NCI-H2196 (cell line): Measurements from ENCODE around the gene ADAM10.

Source experiments
- DNase-seq: peaks from one replicate; lab custom pipeline; 2025; ENCODE audit not compliant: unreplicated experiment; lab: John Stamatoyannopoulos, UW

Gene ADAM10

DNA sequence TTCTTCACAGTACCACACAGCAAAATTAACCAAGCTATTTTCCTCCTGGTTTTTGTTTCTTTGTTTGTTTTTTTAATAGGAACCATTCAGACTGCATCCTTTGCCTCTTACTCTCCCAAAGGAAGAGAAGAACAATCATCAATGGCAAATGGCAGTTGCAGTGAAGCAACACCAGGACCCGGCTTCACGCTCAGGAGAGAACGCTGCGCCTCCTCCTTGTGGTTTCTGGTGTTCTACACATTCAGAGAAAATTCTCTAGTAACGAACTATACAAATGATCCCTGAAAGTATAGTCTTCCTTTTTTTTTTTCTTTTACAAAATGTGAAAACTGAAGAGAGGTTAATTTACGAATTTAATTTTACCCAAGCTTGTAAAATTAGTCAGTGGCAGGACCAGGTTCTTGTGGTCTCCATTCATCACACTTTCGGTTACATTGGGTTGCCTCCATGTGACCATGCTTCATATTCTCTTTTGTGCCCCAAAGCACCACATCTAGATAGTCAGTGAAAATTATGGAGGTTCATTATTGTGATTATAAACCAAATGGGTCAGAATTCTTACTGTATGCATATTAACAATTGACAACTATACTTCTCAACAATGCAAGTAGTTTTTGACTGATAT lies 11.0 kb upstream of the ADAM10 start:
- no peak for DNase-seq

- DNase-seq: no peak
These were observed 8.6 kb upstream of the ADAM10 start for GRCh38 chr15:58758141-58758540.

DNA sequence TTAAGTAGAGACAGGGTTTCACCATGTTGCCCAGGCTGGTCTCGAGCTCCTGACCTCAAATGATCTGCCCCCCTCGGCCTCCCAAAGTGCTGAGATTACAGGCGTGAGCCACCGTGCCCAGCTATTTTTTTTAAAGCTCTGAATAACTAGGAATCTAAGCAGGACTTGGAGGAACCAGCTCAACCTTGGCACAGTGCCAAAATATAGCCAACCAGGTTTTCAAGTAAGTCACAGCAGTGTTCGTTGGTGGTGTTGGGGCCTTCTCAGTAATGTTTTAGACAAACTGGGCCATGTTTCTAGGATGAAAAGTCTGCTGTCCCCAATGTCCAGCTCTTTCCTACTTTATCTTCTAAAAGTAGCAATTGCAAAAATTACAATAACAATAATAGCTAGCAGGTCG lies 6.4 kb upstream of the ADAM10 start:
- DNase-seq: peak; percentile 14

- no peak for DNase-seq
These were observed 5.8 kb upstream of the ADAM10 start for GRCh38 chr15:58755350-58755749.

DNA sequence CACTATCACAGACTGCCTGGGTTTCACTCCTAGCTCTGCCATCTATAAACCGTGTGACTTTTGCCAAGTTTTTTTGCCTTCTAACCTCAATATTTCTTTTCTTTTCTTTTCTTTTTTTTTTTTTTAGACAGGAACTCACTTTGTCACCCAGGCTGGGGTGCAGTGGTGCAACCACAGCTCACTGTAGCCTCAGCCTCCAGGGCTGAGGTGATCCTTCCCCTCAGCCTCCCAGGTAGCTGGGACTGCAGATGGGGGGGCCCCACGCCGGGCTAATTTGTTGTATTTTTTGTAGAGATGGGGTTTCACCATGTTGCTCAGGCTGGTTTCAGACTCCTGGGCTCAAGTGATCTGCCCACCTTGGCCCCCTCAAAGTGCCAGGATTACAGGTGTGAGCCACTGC lies 3.2 kb upstream of the ADAM10 start:
- DNase-seq: no peak

GRCh38 chr15:58748852-58749531 lies 515 bp downstream of the ADAM10 start:
- DNase-seq: peak; percentile 5

GRCh38 chr15:58748040-58748851 lies 1.3 kb downstream of the ADAM10 start:
- DNase-seq: no peak

DNA sequence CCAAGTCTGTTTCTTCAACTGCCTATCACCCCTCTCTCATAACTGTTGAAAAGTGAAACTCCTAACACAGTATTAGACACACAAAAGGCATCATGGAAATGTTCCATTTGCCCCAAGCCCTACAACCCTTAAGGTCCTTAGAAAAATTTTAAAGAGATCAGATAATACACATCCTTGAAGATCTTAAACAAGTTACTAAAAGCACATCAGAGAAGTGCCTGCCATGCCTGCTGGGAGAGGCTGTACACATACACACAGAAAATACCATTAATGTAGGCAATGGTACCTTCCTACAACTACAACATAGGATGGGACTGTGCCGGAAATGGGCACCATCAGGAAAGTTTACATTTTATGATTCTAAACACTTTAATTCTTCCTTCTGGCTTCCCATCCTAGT lies 3.3 kb downstream of the ADAM10 start:
- no peak for DNase-seq

- no peak for DNase-seq
These were observed 6.5 kb downstream of the ADAM10 start for GRCh38 chr15:58742819-58743502.

DNA sequence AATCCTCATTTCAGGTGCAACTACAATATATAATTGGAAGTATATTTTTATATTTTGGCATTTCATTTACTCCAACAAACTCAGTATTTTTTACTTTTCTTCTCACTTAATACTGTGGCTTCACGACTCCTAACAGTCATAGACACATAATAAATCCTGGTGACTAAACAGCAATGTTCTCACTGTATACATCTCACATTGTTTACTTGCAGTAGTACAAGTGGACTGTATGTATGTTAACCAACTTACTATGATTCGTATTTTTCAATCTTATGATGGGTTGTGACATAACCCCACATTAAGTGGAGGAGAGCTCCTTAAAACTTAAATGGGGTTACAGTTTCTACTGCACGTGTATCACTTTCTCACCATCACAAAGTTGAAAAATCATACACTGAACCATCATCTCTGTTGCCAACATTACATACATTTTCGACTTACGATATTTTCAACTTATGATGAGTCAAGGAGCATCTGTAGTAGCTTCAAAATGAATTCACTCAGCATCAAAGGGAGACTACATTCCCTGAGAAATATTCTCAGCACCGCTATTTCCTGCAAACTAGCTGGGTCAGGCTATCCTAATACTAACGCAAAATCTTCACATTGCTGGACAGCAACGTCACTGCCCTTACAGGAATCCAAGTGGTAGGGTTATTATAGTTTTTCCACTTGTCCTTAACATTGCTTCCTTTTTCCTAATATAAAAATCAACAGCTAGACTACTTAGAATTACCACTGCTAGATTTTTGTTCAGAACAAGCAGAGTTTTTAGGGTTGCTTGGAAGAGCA lies 7.3 kb downstream of the ADAM10 start:
- no peak for DNase-seq

GRCh38 chr15:58741032-58741431 lies 8.5 kb downstream of the ADAM10 start:
- no peak for DNase-seq

GRCh38 chr15:58740436-58740835 lies 9.1 kb downstream of the ADAM10 start:
- no peak for DNase-seq

GRCh38 chr15:58738046-58738707 lies 11.3 kb downstream of the ADAM10 start:
- DNase-seq: no peak

GRCh38 chr15:58737298-58737697 lies 12.2 kb downstream of the ADAM10 start:
- DNase-seq: no peak

DNA sequence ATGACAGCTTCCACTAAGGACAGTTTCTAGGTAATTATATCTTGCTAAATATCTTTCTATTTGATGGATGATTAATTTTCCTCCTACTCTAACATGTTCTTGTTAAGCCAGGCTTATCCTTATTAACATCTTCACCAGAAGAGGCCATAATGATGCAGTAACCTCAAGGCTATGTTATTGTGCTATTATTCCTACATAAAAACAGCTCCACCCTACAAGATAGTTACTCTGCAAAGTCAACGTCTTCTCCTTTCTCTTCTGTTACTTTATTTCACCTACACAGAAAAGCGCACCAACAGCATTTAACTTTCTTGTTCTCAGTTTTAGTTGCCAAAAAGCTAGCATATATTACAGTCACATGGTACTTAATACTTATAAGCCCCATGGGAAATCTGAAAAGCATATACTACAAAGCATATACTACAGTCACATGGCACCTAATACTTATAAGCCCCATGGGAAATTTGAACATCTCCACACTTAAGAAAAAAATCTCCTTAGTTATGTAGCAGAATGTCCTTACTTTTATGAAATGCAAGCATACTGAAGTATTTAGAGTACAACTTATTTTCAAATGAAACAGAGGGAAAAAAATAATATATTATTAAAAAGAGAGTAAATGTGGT lies 13.4 kb downstream of the ADAM10 start:
- no peak for DNase-seq

DNA sequence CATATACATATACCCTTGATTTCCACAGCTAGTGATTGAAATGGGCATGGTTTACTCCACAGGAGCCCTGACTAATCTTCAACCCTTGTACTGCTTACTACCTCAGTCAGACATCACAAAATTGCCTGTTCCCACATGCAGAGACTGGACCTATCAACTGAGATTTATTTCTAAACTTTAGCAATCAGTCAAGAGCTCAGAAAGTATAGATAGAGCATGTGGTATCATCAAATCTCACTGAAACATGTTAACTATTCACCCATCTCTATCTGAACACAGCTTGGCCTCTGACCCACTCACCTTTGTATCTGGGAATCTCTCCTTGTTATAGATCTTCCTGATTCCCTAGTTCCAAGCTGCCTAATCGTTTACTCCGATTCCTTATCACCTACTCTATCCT lies 14.6 kb downstream of the ADAM10 start:
- no peak for DNase-seq

DNA sequence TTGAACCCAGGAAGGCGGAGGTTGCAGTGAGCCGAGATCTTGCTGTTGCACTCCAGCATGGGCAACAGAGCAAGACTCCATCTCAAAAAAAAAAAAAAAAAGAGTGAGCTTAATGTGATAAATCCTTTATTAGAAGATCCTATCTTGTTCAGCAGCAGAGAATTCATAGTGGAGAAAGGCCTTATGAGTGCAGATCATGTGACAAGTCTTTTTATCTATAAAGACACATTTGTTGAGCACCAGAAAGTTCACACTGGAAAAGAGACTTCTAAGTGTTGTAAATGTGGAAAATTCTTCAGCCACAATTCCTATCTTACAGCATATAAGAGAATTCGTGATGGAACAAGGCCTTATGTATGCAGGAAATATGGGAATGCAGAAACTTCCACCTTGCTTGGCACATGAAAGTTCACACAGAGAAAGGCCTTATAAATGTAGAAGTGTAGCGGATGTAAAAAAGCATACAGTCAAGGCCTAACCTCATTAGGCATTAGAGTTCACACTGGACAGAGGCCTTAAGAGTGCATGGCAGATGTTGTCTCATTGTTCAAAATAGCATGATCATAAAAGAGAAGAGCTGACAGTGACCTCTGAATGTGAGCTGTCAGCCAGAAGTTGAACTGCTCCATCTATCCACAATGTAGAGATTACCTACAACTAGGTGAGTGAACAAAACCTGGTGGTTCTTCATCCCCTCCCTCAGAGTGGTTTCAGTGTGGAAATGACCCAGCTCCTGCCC lies 16.7 kb downstream of the ADAM10 start:
- no peak for DNase-seq

DNA sequence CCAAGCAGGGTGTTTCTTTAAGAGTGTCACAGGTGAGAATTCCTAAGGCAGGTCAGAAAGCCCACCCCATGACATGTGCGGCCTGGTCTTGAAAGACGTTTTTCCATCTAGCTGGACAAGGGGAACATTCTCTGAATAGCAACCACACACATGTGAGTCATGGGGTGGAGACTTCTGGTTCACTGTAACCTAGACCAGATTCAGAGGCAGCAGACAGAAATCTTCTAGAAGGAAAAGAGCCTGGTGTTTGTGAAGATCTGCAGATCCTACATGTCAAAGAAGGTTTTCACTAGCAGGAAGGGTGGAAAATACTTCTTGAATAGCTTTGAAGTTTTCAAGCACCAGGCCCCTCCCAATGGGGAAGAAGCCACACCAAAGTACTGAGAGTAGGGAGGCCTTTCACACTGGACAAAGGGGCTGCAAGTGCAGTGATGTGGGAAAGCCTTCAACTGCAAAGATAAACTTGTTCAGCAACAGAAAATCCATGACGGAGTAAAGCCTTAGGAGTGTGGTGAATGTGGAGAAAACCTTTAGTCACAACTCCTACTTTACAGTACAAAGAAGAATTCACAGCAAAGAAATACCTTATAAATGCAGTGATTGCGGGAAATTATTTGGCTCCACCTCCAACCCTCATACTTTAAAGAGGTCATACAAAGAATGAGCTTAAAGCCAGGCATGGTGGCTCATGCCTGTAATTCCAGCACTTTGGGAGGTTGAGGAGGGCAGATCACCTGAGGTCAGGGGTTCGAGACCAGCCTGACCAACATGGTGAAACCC lies 17.6 kb downstream of the ADAM10 start:
- DNase-seq: no peak
